SK-N-SH (cell line): ENCODE results near the gene HS3ST4. TPM values are rescaled to one million over a fixed set of nuclear protein-coding genes. Genes with fewer than 3 reads are reported as not detected.

Source experiments
- CTCF ChIA-PET: fragments of 300-600, 350-600 bp; formaldehyde crosslinking; extraction: SDS; loops from one replicate; lab custom pipeline; 2021; lab: Yijun Ruan, JAX
- POLR2A ChIA-PET: fragments of 350-600 bp; sonication (Branson Sonifier 250); formaldehyde crosslinking; extraction: SDS; loops from one replicate; lab custom pipeline; 2020; ENCODE audit warnings: antibody characterized with exemption, inconsistent platforms; lab: Yijun Ruan, JAX
- DNase-seq: peaks from one replicate; pipeline ENCODE4 v3.0.0; 2012
- H2AFZ ChIP-seq: fragments of 200-600 bp; sonication (generic); 2 replicates; pipeline ENCODE4 v1.8.1; 2016; ENCODE audit warnings: antibody characterized with exemption, mild to moderate bottlenecking, low read depth
- H3F3A ChIP-seq: fragments of 200-600 bp; sonication (generic); replicated peaks from 2 replicates; pipeline ENCODE3; 2016; ENCODE audit warnings: antibody characterized with exemption, mild to moderate bottlenecking; ENCODE audit not compliant: insufficient read depth
- H3K27ac ChIP-seq, 2 experiments: fragments of 200-500 bp in 1 of 2; fragments of 200-600 bp in 1 of 2; sonication (Bioruptor generic) in 1 of 2; sonication (generic), shearing (Covaris generic) in 1 of 2; 2 replicates each; pipeline versions ENCODE4 v1.5.1 to v1.6.1; 2014 to 2016; ENCODE audit warnings: low read depth in 2 of 2, inconsistent platforms in 1 of 2, low read length in 1 of 2, mild to moderate bottlenecking in 1 of 2, mixed read lengths in 1 of 2
- H3K27me3 ChIP-seq: fragments of 200-600 bp; sonication (generic), shearing (Covaris generic); 2 replicates; pipeline ENCODE4 v1.6.1; 2016; ENCODE audit warnings: mixed run types; ENCODE audit not compliant: insufficient read depth
- H3K36me3 ChIP-seq, 2 experiments: fragments of 200-500 bp in 1 of 2; fragments of 200-600 bp in 1 of 2; sonication (Bioruptor generic) in 1 of 2; sonication (generic) in 1 of 2; replicated peaks in 1 of 2; 2 replicates each; pipeline versions ENCODE3 to v1.5.1; 2014 to 2016; ENCODE audit warnings: low read length in 1 of 2, mild to moderate bottlenecking in 1 of 2; ENCODE audit not compliant: insufficient read depth in 2 of 2, control insufficient read depth in 1 of 2
- H3K4me1 ChIP-seq, 2 experiments: fragments of 200-500 bp in 1 of 2; fragments of 200-600 bp in 1 of 2; sonication (Bioruptor generic) in 1 of 2; sonication (generic), shearing (Covaris generic) in 1 of 2; 2 replicates each; pipeline versions ENCODE4 v1.5.1 to v1.6.1; 2014 to 2016; ENCODE audit warnings: low read depth in 1 of 2, low read length in 1 of 2, mixed run types in 1 of 2; ENCODE audit not compliant: insufficient read depth in 2 of 2, control insufficient read depth in 1 of 2
- H3K4me2 ChIP-seq: fragments of 200-600 bp; sonication (generic), shearing (Covaris generic); 2 replicates; pipeline ENCODE4 v1.6.1; 2017; ENCODE audit warnings: mixed run types
- H3K4me3 ChIP-seq, 2 experiments: fragments of 200-500 bp in 1 of 2; fragments of 200-600 bp in 1 of 2; sonication (Bioruptor generic) in 1 of 2; sonication (generic), shearing (Covaris generic) in 1 of 2; 2 replicates each; pipeline versions ENCODE4 v1.5.1 to v1.8.1; 2014 to 2016; ENCODE audit warnings: low read depth in 2 of 2, inconsistent platforms in 1 of 2, low read length in 1 of 2, mild to moderate bottlenecking in 1 of 2, mixed read lengths in 1 of 2, moderate library complexity in 1 of 2
- H3K79me2 ChIP-seq: fragments of 200-600 bp; sonication (generic); 2 replicates; pipeline ENCODE4 v1.8.1; 2017; ENCODE audit warnings: mild to moderate bottlenecking; ENCODE audit not compliant: insufficient read depth
- H3K9ac ChIP-seq: fragments of 200-600 bp; sonication (generic); 2 replicates; pipeline ENCODE4 v1.6.1; 2017; ENCODE audit warnings: mixed run types
- H3K9me2 ChIP-seq: fragments of 200-600 bp; sonication (generic); 2 replicates; pipeline ENCODE4 v1.6.1; 2017; ENCODE audit warnings: mixed run types
- H3K9me3 ChIP-seq: fragments of 200-600 bp; sonication (generic); 2 replicates; pipeline ENCODE4 v1.6.1; 2017; ENCODE audit warnings: mixed run types, mild to moderate bottlenecking, moderate library complexity
- H4K20me1 ChIP-seq: fragments of 200-600 bp; sonication (generic); 2 replicates; pipeline ENCODE4 v1.6.1; 2017; ENCODE audit warnings: mild to moderate bottlenecking, mixed run types; ENCODE audit not compliant: insufficient read depth
- CHD2 ChIP-seq: fragments of 150-350 bp; IDR thresholded peaks from 2 replicates; pipeline ENCODE4 v1.6.1; 2018; ENCODE audit warnings: low read length; ENCODE audit not compliant: partially characterized antibody
- CTCF ChIP-seq: fragments of 200-600 bp; sonication (generic); IDR thresholded peaks from 2 replicates; pipeline ENCODE4 v1.6.1; 2017; ENCODE audit warnings: antibody characterized with exemption, mild to moderate bottlenecking, moderate library complexity
- ELF1 ChIP-seq: IDR thresholded peaks from 2 replicates; pipeline ENCODE4 v1.4.0; 2012
- EZH2phosphoT487 ChIP-seq: fragments of 200-600 bp; sonication (generic); IDR thresholded peaks from 2 replicates; pipeline ENCODE4 v1.6.1; 2017; ENCODE audit warnings: low read depth, mixed run types, mild to moderate bottlenecking, antibody characterized with exemption, moderate library complexity, borderline replicate concordance
- FOSL2 ChIP-seq: IDR thresholded peaks from 2 replicates; pipeline ENCODE4 v1.4.0; 2012; ENCODE audit warnings: low read depth, mild to moderate bottlenecking, moderate library complexity, borderline replicate concordance
- GABPA ChIP-seq: IDR thresholded peaks from 2 replicates; pipeline ENCODE4 v1.4.0; 2012; ENCODE audit warnings: low read depth, mild to moderate bottlenecking
- IRF3 ChIP-seq: fragments of 150-350 bp; IDR thresholded peaks from 2 replicates; pipeline ENCODE4 v1.6.1; 2016; ENCODE audit warnings: mild to moderate bottlenecking, low read depth, low read length
- MAX ChIP-seq: IDR thresholded peaks from 2 replicates; pipeline ENCODE4 v1.4.0; 2012; ENCODE audit warnings: low read depth
- MEF2A ChIP-seq: IDR thresholded peaks from 2 replicates; pipeline ENCODE4 v1.4.0; 2012; ENCODE audit warnings: low read depth, borderline replicate concordance
- MXI1 ChIP-seq: IDR thresholded peaks from 2 replicates; pipeline ENCODE4 v1.6.1; 2012; ENCODE audit warnings: mild to moderate bottlenecking, low read depth, low read length, improper control_type of control experiment
- PBX3 ChIP-seq: IDR thresholded peaks from 2 replicates; pipeline ENCODE4; 2012
- RAD21 ChIP-seq: IDR thresholded peaks from 2 replicates; pipeline ENCODE4 v1.6.1; 2012; ENCODE audit warnings: mild to moderate bottlenecking, low read length
- RFX5 ChIP-seq: IDR thresholded peaks from 2 replicates; pipeline ENCODE4 v1.6.1; 2012; ENCODE audit warnings: mild to moderate bottlenecking, improper control_type of control experiment, low read length
- RXRA ChIP-seq: IDR thresholded peaks from 2 replicates; pipeline ENCODE4 v1.4.0; 2012; ENCODE audit warnings: low read depth, mild to moderate bottlenecking, borderline replicate concordance
- SMC3 ChIP-seq: IDR thresholded peaks from 2 replicates; pipeline ENCODE4 v1.6.1; 2012; ENCODE audit warnings: low read depth, low read length, improper control_type of control experiment
- TEAD4 ChIP-seq: IDR thresholded peaks from 2 replicates; pipeline ENCODE4 v1.4.0; 2012; ENCODE audit warnings: mild to moderate bottlenecking, borderline replicate concordance; ENCODE audit not compliant: insufficient read depth
- USF2 ChIP-seq: fragments of 150-350 bp; IDR thresholded peaks from 2 replicates; pipeline ENCODE4 v1.6.1; 2017; ENCODE audit warnings: antibody characterized with exemption, low read length, low read depth, borderline replicate concordance
- YY1 ChIP-seq: IDR thresholded peaks from 2 replicates; pipeline ENCODE4 v1.4.0; 2012; ENCODE audit warnings: low read depth, mild to moderate bottlenecking
- WGBS: methylation state at CpG from one replicate; pipeline ENCODE4 v1.1.6; 2017; ENCODE audit warnings: low lambda C conversion rate; 5-methylcytosine and 5-hydroxymethylcytosine counted together
- polyA plus RNA-seq, 3 experiments: library from polyadenylated mRNA; depleted of rRNA; stranded (reverse); fragments of >200 nt; gene quantifications; 2 replicates each; pipeline ENCODE4 v1.2.3, GENCODE V29; 2012

Gene HS3ST4
- polyA plus RNA-seq, 1 of the 3 experiments (the other 2 are of a cell fraction) = not detected

GRCh38 chr16:25905810-25906209 lies 214.1 kb downstream of the HS3ST4 start:
- H3K27me3 ChIP-seq = no peaks in the 10 kb centered on the region
- no peaks in the 10 kb centered on the region for H3F3A ChIP-seq
- H4K20me1 ChIP-seq = no peaks in the 10 kb centered on the region
- no peak overlapping the region for H3K4me3 ChIP-seq
- H3K4me2 ChIP-seq = no peak overlapping the region
- H3K27ac ChIP-seq = no peak overlapping the region
- H3K9me3 ChIP-seq = no peaks in the 10 kb centered on the region
- no peaks in the 10 kb centered on the region for H3K9me2 ChIP-seq
- CTCF ChIA-PET = no interaction called here
- H3K9ac ChIP-seq = no peak overlapping the region
- no peak overlapping the region for H2AFZ ChIP-seq
- no peaks in the 10 kb centered on the region for H3K79me2 ChIP-seq
- DNase-seq = no peak
- POLR2A ChIA-PET = no interaction called here
- 10% methylated on average over 6 of the region's 6 CpGs for WGBS
- TF ChIP-seq IRF3 (no peak), GABPA (no peak), SMC3 (no peak), CTCF (no peak), MEF2A (no peak), MAX (no peak), YY1 (no peak), CHD2 (no peak), RXRA (no peak), RAD21 (no peak), EZH2phosphoT487 (no peak), TEAD4 (no peak), ELF1 (no peak), MXI1 (no peak), RFX5 (no peak), USF2 (no peak), PBX3 (no peak), FOSL2 (no peak)
- TF ChIP-seq, all 33 proteins: peak for 0
- Histone ChIP-seq H3K36me3 (no peaks in the 10 kb centered on the region), H3K4me1 (no peaks in the 10 kb centered on the region)
